Adrenal gland (tissue), 12 donors: ENCODE data around the gene RUNX3. TPM values are rescaled to one million over a fixed set of nuclear protein-coding genes. Genes with fewer than 3 reads are reported as not detected.

Source experiments
- DNase-seq, 7 donors: peaks; one replicate each; pipeline ENCODE4 v3.0.0-alpha.2; 2019 to 2020
- H3K27ac ChIP-seq, 5 donors: fragments of 200-600 bp; sonication (generic) in 4 of 5; 1 replicate in 3 of 5; 2 replicates in 2 of 5; pipeline versions ENCODE4 v1.5.1 to v1.8.0; 2016 to 2020; ENCODE audit warnings: mild to moderate bottlenecking in 1 of 5
- H3K27me3 ChIP-seq: fragments of 200-600 bp; 2 replicates; pipeline ENCODE4 v1.8.0; 2021
- H3K36me3 ChIP-seq, 2 donors: fragments of 200-600 bp; replicated peaks in 1 of 2; 1 replicate in 1 of 2; 2 replicates in 1 of 2; pipeline versions ENCODE4 v1.5.1 to v1.8.0; 2018 to 2022
- H3K4me1 ChIP-seq, 2 donors: fragments of 200-600 bp; replicated peaks in 1 of 2; 1 replicate in 1 of 2; 2 replicates in 1 of 2; pipeline versions ENCODE4 v1.5.1 to v1.8.0; 2018 to 2021
- H3K4me3 ChIP-seq, 4 donors: fragments of 200-600 bp; sonication (generic) in 3 of 4; one replicate each; pipeline ENCODE4 v1.5.1; 2016 to 2018
- H3K9me3 ChIP-seq, 3 donors: fragments of 200-600 bp; sonication (generic) in 1 of 3; replicated peaks in 1 of 3; 1 replicate in 2 of 3; 2 replicates in 1 of 3; pipeline versions ENCODE4 v1.5.1 to v1.8.0; 2016 to 2021
- CTCF ChIP-seq, 6 experiments: fragments of 450-650 bp in 4 of 6; fragments of 200-600 bp in 2 of 6; sonication (generic) in 1 of 6; IDR thresholded peaks; 1 replicate in 5 of 6; 2 replicates in 1 of 6; pipeline versions ENCODE4 v1.5.1 to v1.8.0; 2016 to 2021; ENCODE audit warnings: antibody characterized with exemption in 6 of 6, mild to moderate bottlenecking in 2 of 6, moderate library complexity in 1 of 6
- POLR2A ChIP-seq, 2 donors: fragments of 450-650 bp; IDR thresholded peaks; one replicate each; pipeline ENCODE4 v1.6.1; 2017; ENCODE audit warnings: antibody characterized with exemption in 2 of 2, mild to moderate bottlenecking in 2 of 2, moderate library complexity in 1 of 2
- whole genome bisulfite sequencing, 4 donors: extraction: QIAGEN DNeasy Blood & Tissue Kit in 2 of 4; methylation state at CpG; one replicate each; pipeline versions ENCODE4 v1.1.5 to v1.1.7; 2013 to 2017; 5-methylcytosine and 5-hydroxymethylcytosine counted together
- intact Hi-C, 2 donors: fragments of 100-400 bp; cut with DNase I; formaldehyde crosslinking; loops; one replicate each; pipeline versions ENCODE4 v1.14.1 to v1.15.0; 2022 to 2023
- polyA plus RNA-seq, 3 donors: library from polyadenylated mRNA; stranded (reverse); fragments of 200-250 nt in 2 of 3; fragments of 350-450 nt in 1 of 3; fragmentation: Illumina TruSeq in 1 of 3; extraction: RNeasy Lipid Tissue Mini Kit (QIAGEN cat#74804) in 1 of 3; gene quantifications; one replicate each; pipeline ENCODE4 v1.2.3, GENCODE V29; 2013 to 2014
- total RNA-seq, 9 donors: library from RNA; depleted of rRNA in 4 of 9; stranded (reverse); fragments of >200 nt in 4 of 9; fragments of 120-200 nt in 1 of 9; fragmentation: NEBNext Ultra II Directional in 1 of 9; extraction: Animal tissue kit (Norgen Biotek cat#: 25700) in 1 of 9; gene quantifications; one replicate each; pipeline versions ENCODE4 v1.1.0 to v1.2.4, GENCODE V29; 2013 to 2023
- donor health status: healthy with polysubstance abuse.
- donor health status: Bipolar disorder and iron deficiency.
- donor health status: DM: yes; HTN: yes; CAD: no.
- donor health status: DM: no; HTN: no; CAD: no.
- donor health status: DM: no; HTN: no; CAD: no.
- donor health status: DM: yes; HTN: yes; CAD: no.

Gene RUNX3
- total and polyA plus RNA-seq, 12 donors = 0.06 to 7.5 (median 2.7) TPM

- no peak for TF ChIP-seq CTCF (IDR thresholded peaks at IDR 0.05)
- TF ChIP-seq POLR2A (IDR thresholded peaks at IDR 0.05) = no peak
- Histone ChIP-seq H3K27ac (no peak overlapping the region), H3K9me3 (no peaks in the 10 kb centered on the region), H3K4me1 (peaks cover 6 to 12% of the 10 kb centered on the region in 2 donors), H3K27me3 (peaks cover 60% of the 10 kb centered on the region), H3K36me3 (no peaks in the 10 kb centered on the region), H3K4me3 (no peak overlapping the region)
- DNase-seq = no peak
- intact Hi-C loops = loop anchor here in 1 of 2 donors (10.0 kb wide), 1 partner anchor 100 kb away; no protein-coding TSS in a partner anchor
- 48 to 55% (median 52%) methylated on average over 6 to 11 of the region's 11 CpGs for WGBS, 4 donors
These were observed 5.1 kb upstream of the RUNX3 start for GRCh38 chr1:24935196-24935526.

DNA sequence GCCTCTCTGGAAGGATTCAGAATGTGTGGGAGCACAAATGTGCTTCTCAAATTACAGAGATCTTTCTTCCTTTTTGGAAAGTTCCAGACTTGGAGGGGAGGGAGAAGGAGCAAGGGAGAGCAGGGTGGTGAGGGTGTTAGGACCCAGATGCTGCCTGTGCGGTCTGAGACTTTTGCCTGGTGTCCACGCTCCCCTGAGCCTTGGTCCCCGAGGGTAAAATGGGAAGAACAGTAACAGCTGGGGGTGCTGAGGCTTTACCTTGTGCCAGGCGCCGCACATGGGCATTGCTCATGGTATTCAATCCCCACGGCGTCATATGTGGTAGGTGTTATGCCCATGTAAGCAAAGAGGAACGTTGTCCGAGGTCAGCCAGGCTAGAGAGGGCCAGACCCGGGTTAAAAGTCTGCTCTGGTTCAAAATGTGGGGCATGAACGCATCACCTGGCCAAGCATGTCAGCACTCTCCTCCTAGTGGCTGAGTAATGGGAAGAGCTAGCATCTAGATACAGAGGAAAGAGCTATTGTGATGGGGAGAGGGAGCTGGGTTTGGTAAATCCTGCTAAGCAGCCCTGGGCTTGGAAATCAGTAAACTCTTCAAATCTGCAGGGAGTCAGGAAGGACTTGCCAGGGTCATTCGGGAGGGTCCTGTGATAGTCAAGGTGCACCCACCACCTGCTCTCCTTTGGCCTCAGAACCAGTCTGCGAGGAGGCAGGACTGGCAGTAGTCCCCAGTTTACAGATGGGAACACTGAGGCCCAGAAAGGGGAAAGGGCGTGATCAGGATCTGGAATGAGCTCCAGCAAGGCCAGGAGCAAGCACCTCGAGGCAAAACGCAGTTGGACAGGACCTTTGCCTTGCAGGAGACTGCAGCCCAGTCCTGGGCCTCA is 4.5 kb upstream of the RUNX3 start:
- DNase-seq = no peak
- TF ChIP-seq POLR2A (IDR thresholded peaks at IDR 0.05) = no peak
- no peak for TF ChIP-seq CTCF (IDR thresholded peaks at IDR 0.05)
- Histone ChIP-seq H3K9me3 (no peaks in the 10 kb centered on the region), H3K4me3 (no peak overlapping the region), H3K27ac (no peak overlapping the region), H3K36me3 (no peaks in the 10 kb centered on the region), H3K27me3 (peaks cover 63% of the 10 kb centered on the region), H3K4me1 (peaks cover 6 to 12% of the 10 kb centered on the region in 2 donors)
- WGBS, 4 donors = 51 to 57% (median 55%) methylated on average over 13 to 16 of the region's 16 CpGs
- intact Hi-C loops = loop anchor here (5.0 to 10.0 kb wide), 2 partner anchors 100 to 168 kb away; no protein-coding TSS in a partner anchor

- no peak overlapping the region for H3K27ac ChIP-seq
- H3K9me3 ChIP-seq = no peaks in the 10 kb centered on the region
- H3K4me1 ChIP-seq = peaks cover 6 to 17% of the 10 kb centered on the region in 2 donors
- no peak overlapping the region for H3K4me3 ChIP-seq
- TF ChIP-seq CTCF (IDR thresholded peaks at IDR 0.05) (no peak), POLR2A (IDR thresholded peaks at IDR 0.05) (no peak)
- 68 to 80% (median 70%) methylated on average over 9 to 12 of the region's 12 CpGs for WGBS, 4 donors
- H3K27me3 ChIP-seq = peaks cover 73% of the 10 kb centered on the region
- intact Hi-C loops = loop anchor here (5.0 to 10.0 kb wide), 2 partner anchors 101 to 169 kb away; no protein-coding TSS in a partner anchor
- DNase-seq = no peak
- no peaks in the 10 kb centered on the region for H3K36me3 ChIP-seq
These were observed 3.4 kb upstream of the RUNX3 start for GRCh38 chr1:24933468-24933867.

- Histone ChIP-seq H3K27me3 (peaks cover 73% of the 10 kb centered on the region), H3K4me3 (no peak overlapping the region), H3K27ac (no peak overlapping the region), H3K36me3 (no peaks in the 10 kb centered on the region), H3K9me3 (no peaks in the 10 kb centered on the region), H3K4me1 (peaks cover 6 to 19% of the 10 kb centered on the region in 2 donors)
- intact Hi-C loops = loop anchor here (5.0 to 10.0 kb wide), 2 partner anchors 102 to 169 kb away; no protein-coding TSS in a partner anchor
- no peak for DNase-seq
- TF ChIP-seq POLR2A (IDR thresholded peaks at IDR 0.05) = no peak
- TF ChIP-seq CTCF (IDR thresholded peaks at IDR 0.05) = no peak
- WGBS, 4 donors = 61 to 66% (median 62%) methylated on average over 7 to 13 of the region's 13 CpGs
These were observed 2.7 kb upstream of the RUNX3 start for GRCh38 chr1:24932725-24933294.
